GM20000 (cell line): Measurements from ENCODE around the gene SFSWAP.

ENCODE experiments used
- DNase-seq: peaks from one replicate; pipeline ENCODE4 v3.0.0; 2012; ENCODE audit warnings: low spot score
- CTCF ChIP-seq: IDR thresholded peaks from 2 replicates; pipeline ENCODE4 v1.5.1; 2012; ENCODE audit warnings: mild to moderate bottlenecking, control low read depth; ENCODE audit errors: extremely low read depth, missing control alignments

SFSWAP gene

GRCh38 chr12:131729254-131729955 is 18.5 kb downstream of the SFSWAP start:
- TF ChIP-seq CTCF, result no peak
- DNase-seq, result no peak

- no peak for DNase-seq
- TF ChIP-seq CTCF, result no peak
Measured at GRCh38 chr12:131732996-131733615, 22.2 kb downstream of the SFSWAP start.

GRCh38 chr12:131733874-131734273 is 23.0 kb downstream of the SFSWAP start:
- no peak for DNase-seq
- no peak for TF ChIP-seq CTCF

- no peak for TF ChIP-seq CTCF
- DNase-seq, result no peak
Measured at GRCh38 chr12:131734336-131735152, 23.7 kb downstream of the SFSWAP start.

- no peak for TF ChIP-seq CTCF
- DNase-seq, result no peak
Measured at GRCh38 chr12:131735153-131735456, 24.2 kb downstream of the SFSWAP start.

- no peak for DNase-seq
- TF ChIP-seq CTCF, result no peak
Measured at GRCh38 chr12:131735476-131736445, 24.9 kb downstream of the SFSWAP start.
